Measurements from ENCODE around the gene SYVN1. TPM values are rescaled to one million over a fixed set of nuclear protein-coding genes. Genes with fewer than 3 reads are reported as not detected.

Gene SYVN1
- polyA plus RNA-seq, 2 donors, result 16.4 to 17.8 TPM

DNA sequence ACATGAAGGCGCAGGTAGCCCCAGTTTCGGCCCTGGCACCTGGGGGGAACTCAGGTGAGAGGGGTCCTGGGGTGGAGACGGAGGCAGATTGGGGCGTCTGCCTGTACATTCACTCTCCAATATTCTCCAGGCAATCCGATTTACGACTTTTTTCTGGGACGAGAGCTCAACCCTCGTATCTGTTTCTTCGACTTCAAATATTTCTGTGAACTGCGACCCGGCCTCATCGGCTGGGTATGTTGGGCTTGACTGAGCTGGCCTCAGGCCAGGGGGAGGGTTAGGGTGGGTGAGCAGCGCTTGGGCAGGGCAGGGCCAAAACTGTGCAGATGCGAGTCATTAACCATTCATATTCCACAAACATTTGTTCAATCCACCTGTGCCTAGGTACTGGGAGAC lies 21.0 kb downstream of the SYVN1 start:
- peaks cover 11 to 48% of the 10 kb centered on the region in 2 donors for H3K4me1 ChIP-seq (ENCODE audit: control insufficient read depth in 2 of 2, insufficient read depth in 2 of 2, low read length in 1 of 2)
- no peak overlapping the region for H3K27ac ChIP-seq (ENCODE audit: low read depth in 2 of 2, low read length in 1 of 2)
- H3K27me3 ChIP-seq (ENCODE audit: control insufficient read depth in 1 of 2, insufficient read depth in 2 of 2, low read length in 2 of 2), result no peaks in the 10 kb centered on the region
- 16 to 18% methylated on average over 14 of the region's 14 CpGs for WGBS, 2 donors
- H3K4me3 ChIP-seq (ENCODE audit: low read depth in 1 of 2, low read length in 2 of 2), result peak overlapping the region; percentile 55 to 59
- H3K9me3 ChIP-seq (ENCODE audit: control insufficient read depth in 2 of 2, insufficient read depth in 1 of 2, low read depth in 1 of 2, low read length in 1 of 2), result no peaks in the 10 kb centered on the region
- H3K36me3 ChIP-seq (ENCODE audit: control insufficient read depth in 2 of 2, insufficient read depth in 2 of 2, low read length in 1 of 2), result peaks cover 0 to 26% of the 10 kb centered on the region in 2 donors

DNA sequence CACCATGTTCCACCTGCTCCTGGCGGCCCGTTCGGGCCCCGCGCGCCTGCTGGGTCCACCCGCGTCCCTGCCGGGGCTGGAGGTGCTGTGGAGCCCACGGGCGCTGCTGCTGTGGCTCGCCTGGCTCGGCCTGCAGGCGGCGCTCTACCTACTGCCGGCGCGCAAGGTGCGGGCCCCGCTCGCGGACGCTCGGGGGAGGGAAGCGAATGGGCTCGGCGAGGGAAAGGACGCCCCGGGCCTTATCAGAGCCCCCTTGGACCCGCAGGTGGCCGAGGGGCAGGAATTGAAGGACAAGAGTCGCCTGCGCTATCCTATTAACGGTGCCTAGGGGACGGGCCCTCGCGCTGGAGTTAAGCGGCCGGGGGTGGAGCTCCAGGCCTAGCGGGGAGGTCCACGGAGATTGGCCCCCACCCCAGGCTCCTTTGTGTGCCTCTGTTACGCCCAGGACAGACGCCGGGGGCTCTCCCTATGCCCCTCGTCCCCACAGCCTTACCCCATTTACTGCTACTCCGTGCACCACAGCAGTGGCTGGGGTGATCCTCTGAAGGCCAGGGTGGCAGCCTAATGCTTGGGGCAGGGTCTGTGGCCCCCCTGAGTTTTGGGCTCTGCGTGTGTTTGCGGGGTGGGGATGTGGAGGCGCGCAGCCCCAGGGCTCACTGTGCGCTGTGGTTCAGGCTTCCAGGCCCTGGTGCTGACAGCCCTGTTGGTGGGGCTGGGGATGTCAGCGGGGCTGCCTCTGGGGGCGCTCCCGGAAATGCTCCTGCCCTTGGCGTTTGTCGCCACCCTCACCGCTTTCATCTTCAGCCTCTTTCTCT lies 21.6 kb downstream of the SYVN1 start:
- 1 to 3% methylated on average over 44 to 57 of the region's 57 CpGs for WGBS, 2 donors
- H3K27ac ChIP-seq (ENCODE audit: low read depth in 2 of 2, low read length in 1 of 2), result peak overlapping the region; percentile 58 to 80
- peak overlapping the region; percentile 55 to 59 for H3K4me3 ChIP-seq (ENCODE audit: low read depth in 1 of 2, low read length in 2 of 2)
- H3K9me3 ChIP-seq (ENCODE audit: control insufficient read depth in 2 of 2, insufficient read depth in 1 of 2, low read depth in 1 of 2, low read length in 1 of 2), result no peaks in the 10 kb centered on the region
- H3K36me3 ChIP-seq (ENCODE audit: control insufficient read depth in 2 of 2, insufficient read depth in 2 of 2, low read length in 1 of 2), result peaks cover 0 to 32% of the 10 kb centered on the region in 2 donors
- H3K27me3 ChIP-seq (ENCODE audit: control insufficient read depth in 1 of 2, insufficient read depth in 2 of 2, low read length in 2 of 2), result no peaks in the 10 kb centered on the region
- peaks cover 11 to 48% of the 10 kb centered on the region in 2 donors for H3K4me1 ChIP-seq (ENCODE audit: control insufficient read depth in 2 of 2, insufficient read depth in 2 of 2, low read length in 1 of 2)

- H3K36me3 ChIP-seq (ENCODE audit: control insufficient read depth in 2 of 2, insufficient read depth in 2 of 2, low read length in 1 of 2), result peaks cover 0 to 40% of the 10 kb centered on the region in 2 donors
- no peaks in the 10 kb centered on the region for H3K9me3 ChIP-seq (ENCODE audit: control insufficient read depth in 2 of 2, insufficient read depth in 1 of 2, low read depth in 1 of 2, low read length in 1 of 2)
- WGBS, 2 donors, result 1% methylated on average over 43 to 64 of the region's 64 CpGs
- H3K27me3 ChIP-seq (ENCODE audit: control insufficient read depth in 1 of 2, insufficient read depth in 2 of 2, low read length in 2 of 2), result no peaks in the 10 kb centered on the region
- peak within 1 kb of the TSS; percentile 55 to 59 for H3K4me3 ChIP-seq (ENCODE audit: low read depth in 1 of 2, low read length in 2 of 2)
- peak within 1 kb of the TSS; percentile 58 to 83 for H3K27ac ChIP-seq (ENCODE audit: low read depth in 2 of 2, low read length in 1 of 2)
- peaks cover 11 to 48% of the 10 kb centered on the region in 2 donors for H3K4me1 ChIP-seq (ENCODE audit: control insufficient read depth in 2 of 2, insufficient read depth in 2 of 2, low read length in 1 of 2)
Observed at GRCh38 chr11:65111744-65112545, 22.4 kb downstream of the SYVN1 start, which contains the start of gene TM7SF2. TM7SF2 (plus strand) TSS chr11:65111872; CDS start chr11:65112016, 144 bp downstream.

GRCh38 chr11:65111159-65111743 lies 23.1 kb downstream of the SYVN1 start:
- peaks cover 11 to 43% of the 10 kb centered on the region in 2 donors for H3K4me1 ChIP-seq (ENCODE audit: control insufficient read depth in 2 of 2, insufficient read depth in 2 of 2, low read length in 1 of 2)
- no peak overlapping the region for H3K4me3 ChIP-seq (ENCODE audit: low read depth in 1 of 2, low read length in 2 of 2)
- H3K27me3 ChIP-seq (ENCODE audit: control insufficient read depth in 1 of 2, insufficient read depth in 2 of 2, low read length in 2 of 2), result no peaks in the 10 kb centered on the region
- peaks cover 0 to 41% of the 10 kb centered on the region in 2 donors for H3K36me3 ChIP-seq (ENCODE audit: control insufficient read depth in 2 of 2, insufficient read depth in 2 of 2, low read length in 1 of 2)
- H3K9me3 ChIP-seq (ENCODE audit: control insufficient read depth in 2 of 2, insufficient read depth in 1 of 2, low read depth in 1 of 2, low read length in 1 of 2), result no peaks in the 10 kb centered on the region
- H3K27ac ChIP-seq (ENCODE audit: low read depth in 2 of 2, low read length in 1 of 2), result peak overlapping the region; percentile 56 to 83
- WGBS, 2 donors, result 59 to 63% methylated on average over 31 of the region's 31 CpGs

DNA sequence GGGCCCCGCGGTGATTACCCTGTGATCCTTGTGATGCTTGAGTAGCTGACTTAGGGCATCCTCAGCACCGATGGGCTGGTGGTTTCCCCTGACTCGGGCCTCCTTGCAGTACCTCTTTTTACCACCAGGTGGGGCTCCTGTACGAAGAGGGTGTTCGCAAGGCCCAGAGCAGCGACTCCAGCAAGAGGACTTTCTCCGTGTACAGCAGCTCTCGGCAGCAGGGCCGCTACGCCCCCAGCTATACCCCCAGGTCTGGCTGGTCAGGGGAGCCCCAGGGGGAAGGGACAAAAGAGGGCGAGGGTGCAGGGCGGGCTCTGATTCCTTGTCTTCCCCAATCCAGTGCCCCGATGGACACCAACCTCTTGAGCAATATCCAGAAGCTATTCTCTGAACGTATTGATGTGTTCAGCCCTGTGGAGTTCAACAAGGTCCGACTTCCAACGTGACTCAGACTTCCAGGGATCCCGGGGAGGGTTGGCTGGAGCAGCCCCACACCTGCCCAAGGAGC lies 23.9 kb downstream of the SYVN1 start:
- 8 to 11% methylated on average over 18 of the region's 18 CpGs for WGBS, 2 donors
- H3K36me3 ChIP-seq (ENCODE audit: control insufficient read depth in 2 of 2, insufficient read depth in 2 of 2, low read length in 1 of 2), result peaks cover 0 to 38% of the 10 kb centered on the region in 2 donors
- H3K4me3 ChIP-seq (ENCODE audit: low read depth in 1 of 2, low read length in 2 of 2), result no peak overlapping the region
- H3K27me3 ChIP-seq (ENCODE audit: control insufficient read depth in 1 of 2, insufficient read depth in 2 of 2, low read length in 2 of 2), result no peaks in the 10 kb centered on the region
- H3K27ac ChIP-seq (ENCODE audit: low read depth in 2 of 2, low read length in 1 of 2), result peak overlapping the region; percentile 56 to 83
- H3K4me1 ChIP-seq (ENCODE audit: control insufficient read depth in 2 of 2, insufficient read depth in 2 of 2, low read length in 1 of 2), result peaks cover 7 to 35% of the 10 kb centered on the region in 2 donors
- H3K9me3 ChIP-seq (ENCODE audit: control insufficient read depth in 2 of 2, insufficient read depth in 1 of 2, low read depth in 1 of 2, low read length in 1 of 2), result no peaks in the 10 kb centered on the region

GRCh38 chr11:65109231-65110198 lies 24.8 kb downstream of the SYVN1 start:
- peak overlapping the region; percentile 19 to 34 for H3K27ac ChIP-seq (ENCODE audit: low read depth in 2 of 2, low read length in 1 of 2)
- 88% methylated on average over 36 of the region's 36 CpGs for WGBS, 2 donors

DNA sequence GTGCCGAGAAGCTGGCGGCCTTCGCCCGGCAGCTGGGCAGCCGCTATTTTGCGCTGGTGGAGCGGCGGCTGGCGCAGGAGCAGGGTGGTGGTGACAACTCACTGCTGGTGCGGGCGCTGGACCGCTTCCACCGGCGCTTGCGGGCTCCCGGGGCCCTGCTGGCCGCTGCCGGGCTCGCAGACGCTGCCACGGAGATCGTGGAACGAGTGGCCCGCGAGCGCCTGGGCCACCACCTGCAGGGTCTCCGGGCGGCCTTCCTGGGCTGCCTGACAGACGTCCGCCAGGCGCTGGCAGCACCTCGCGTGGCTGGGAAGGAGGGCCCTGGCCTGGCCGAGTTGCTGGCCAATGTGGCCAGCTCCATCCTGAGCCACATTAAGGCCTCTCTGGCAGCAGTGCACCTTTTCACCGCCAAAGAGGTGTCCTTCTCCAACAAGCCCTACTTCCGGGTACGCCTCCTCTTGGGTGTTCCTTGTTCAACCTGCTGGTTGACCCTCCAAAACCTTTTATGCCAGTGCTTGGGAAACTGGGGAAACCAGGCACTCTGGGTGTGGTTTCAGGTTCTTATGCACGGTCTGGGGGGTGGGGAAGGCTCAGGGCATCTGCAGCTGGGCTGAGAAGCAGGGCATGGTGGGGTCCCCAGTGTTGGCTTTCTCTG lies 25.7 kb downstream of the SYVN1 start:
- no peak overlapping the region for H3K4me3 ChIP-seq (ENCODE audit: low read depth in 1 of 2, low read length in 2 of 2)
- no peaks in the 10 kb centered on the region for H3K27me3 ChIP-seq (ENCODE audit: control insufficient read depth in 1 of 2, insufficient read depth in 2 of 2, low read length in 2 of 2)
- H3K27ac ChIP-seq (ENCODE audit: low read depth in 2 of 2, low read length in 1 of 2), result peak overlapping the region; percentile 38 to 63
- H3K9me3 ChIP-seq (ENCODE audit: control insufficient read depth in 2 of 2, insufficient read depth in 1 of 2, low read depth in 1 of 2, low read length in 1 of 2), result no peaks in the 10 kb centered on the region
- H3K36me3 ChIP-seq (ENCODE audit: control insufficient read depth in 2 of 2, insufficient read depth in 2 of 2, low read length in 1 of 2), result peaks cover 0 to 31% of the 10 kb centered on the region in 2 donors
- peaks cover 7 to 33% of the 10 kb centered on the region in 2 donors for H3K4me1 ChIP-seq (ENCODE audit: control insufficient read depth in 2 of 2, insufficient read depth in 2 of 2, low read length in 1 of 2)
- 89 to 91% methylated on average over 34 to 38 of the region's 38 CpGs for WGBS, 2 donors

More at GRCh38 chr11:65109231-65110198, 24.8 kb downstream of the SYVN1 start:
- no peaks in the 10 kb centered on the region for H3K27me3 ChIP-seq (ENCODE audit: control insufficient read depth in 1 of 2, insufficient read depth in 2 of 2, low read length in 2 of 2)
- H3K4me1 ChIP-seq (ENCODE audit: control insufficient read depth in 2 of 2, insufficient read depth in 2 of 2, low read length in 1 of 2), result peaks cover 7 to 33% of the 10 kb centered on the region in 2 donors
- no peak overlapping the region for H3K4me3 ChIP-seq (ENCODE audit: low read depth in 1 of 2, low read length in 2 of 2)
- H3K9me3 ChIP-seq (ENCODE audit: control insufficient read depth in 2 of 2, insufficient read depth in 1 of 2, low read depth in 1 of 2, low read length in 1 of 2), result no peaks in the 10 kb centered on the region
- peaks cover 0 to 33% of the 10 kb centered on the region in 2 donors for H3K36me3 ChIP-seq (ENCODE audit: control insufficient read depth in 2 of 2, insufficient read depth in 2 of 2, low read length in 1 of 2)

GRCh38 chr11:65107751-65108468 lies 26.4 kb downstream of the SYVN1 start:
- Histone ChIP-seq H3K27ac (ENCODE audit: low read depth in 2 of 2, low read length in 1 of 2) (peak overlapping the region in 1 of 2 donors; percentile 63), H3K4me3 (ENCODE audit: low read depth in 1 of 2, low read length in 2 of 2) (no peak overlapping the region), H3K9me3 (ENCODE audit: control insufficient read depth in 2 of 2, insufficient read depth in 1 of 2, low read depth in 1 of 2, low read length in 1 of 2) (no peaks in the 10 kb centered on the region), H3K27me3 (ENCODE audit: control insufficient read depth in 1 of 2, insufficient read depth in 2 of 2, low read length in 2 of 2) (no peaks in the 10 kb centered on the region), H3K4me1 (ENCODE audit: control insufficient read depth in 2 of 2, insufficient read depth in 2 of 2, low read length in 1 of 2) (peaks cover 4 to 27% of the 10 kb centered on the region in 2 donors), H3K36me3 (ENCODE audit: control insufficient read depth in 2 of 2, insufficient read depth in 2 of 2, low read length in 1 of 2) (peaks cover 0 to 31% of the 10 kb centered on the region in 2 donors)
- WGBS, 2 donors, result 93 to 94% methylated on average over 47 to 52 of the region's 52 CpGs
